Globus pallidus (tissue), 1 donor: ENCODE measurements around the gene HECTD1.
"Not testable (repeated sequence)": the region's sequence is repeated elsewhere in the genome, so short reads cannot be mapped to it uniquely, and the experiment has no call there.

Source experiments
- DNase-seq: peaks from one replicate; pipeline ENCODE4 v3.0.0-alpha.2; 2015; ENCODE audit warnings: low spot score

The HECTD1 gene

DNA sequence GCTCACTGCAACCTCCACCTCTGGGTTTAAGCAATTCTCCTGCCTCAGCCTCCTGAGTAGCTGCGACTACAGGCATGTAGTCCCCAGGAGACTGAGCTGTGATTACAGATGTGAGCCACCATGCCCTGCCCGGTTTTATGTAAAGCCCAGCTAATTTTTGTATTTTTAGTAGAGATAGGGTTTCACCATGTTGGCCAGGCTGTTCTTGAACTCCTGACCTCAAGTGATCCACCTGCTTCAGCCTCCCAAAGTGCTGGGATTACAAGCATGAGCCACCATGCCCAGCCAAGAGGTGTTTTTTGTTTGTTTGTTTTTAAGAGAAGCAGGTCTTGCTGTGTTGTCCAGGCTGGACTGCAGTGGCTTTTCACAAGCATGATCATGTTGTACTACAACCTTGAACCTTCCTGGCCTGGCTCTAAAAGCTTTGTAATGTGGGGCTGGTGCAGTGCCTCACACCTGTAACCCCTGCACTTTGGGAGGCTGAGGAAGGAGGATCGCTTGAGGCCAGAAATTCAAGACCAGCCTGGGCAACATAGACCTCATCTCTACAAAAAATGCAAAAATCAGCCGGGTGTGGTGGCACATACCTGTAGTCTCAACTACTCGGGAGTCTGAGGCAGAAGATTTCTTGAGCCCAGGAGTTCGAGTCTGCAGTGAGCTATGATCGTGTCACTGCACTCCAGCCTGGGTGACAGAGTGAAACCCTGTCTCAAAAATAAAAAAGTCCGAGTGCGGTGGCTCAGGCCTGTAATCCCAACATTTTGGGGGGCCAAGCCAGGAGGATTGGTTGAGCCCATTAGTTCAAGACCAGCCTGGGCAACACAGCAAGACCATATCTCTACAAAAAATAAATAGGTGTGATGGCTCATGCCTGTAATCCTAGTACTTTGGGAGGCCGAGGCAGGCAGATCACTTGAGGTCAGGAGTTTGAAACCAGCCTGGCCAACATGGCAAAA, 113.4 kb downstream of the HECTD1 start:
- not testable (repeated sequence) for DNase-seq

DNA sequence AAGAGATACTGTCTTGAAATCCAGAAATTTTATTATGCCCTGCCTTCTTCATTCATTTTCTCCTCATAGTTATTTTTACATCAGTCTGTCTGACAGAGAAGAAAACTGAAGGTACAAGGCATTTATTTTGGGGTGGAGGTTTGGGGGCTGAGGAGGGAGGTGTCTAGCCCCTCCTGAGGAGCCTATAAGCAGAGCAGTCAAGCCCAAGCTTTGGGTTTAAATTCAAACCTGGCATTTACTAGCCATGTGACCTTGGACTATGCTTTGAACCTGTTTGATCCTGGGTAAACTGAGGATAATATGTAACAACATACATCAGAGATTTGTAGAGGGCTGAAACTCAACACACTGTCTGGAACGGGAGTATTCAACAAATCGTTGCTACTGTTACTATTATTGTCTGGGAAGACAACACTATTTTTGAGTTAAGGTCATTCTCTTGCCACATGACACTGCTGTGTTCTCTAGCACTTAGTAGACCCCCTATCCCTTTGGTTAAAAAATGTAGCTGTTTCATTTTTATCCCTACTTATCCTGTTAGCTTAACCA, 115.4 kb downstream of the HECTD1 start:
- no peak for DNase-seq

DNA sequence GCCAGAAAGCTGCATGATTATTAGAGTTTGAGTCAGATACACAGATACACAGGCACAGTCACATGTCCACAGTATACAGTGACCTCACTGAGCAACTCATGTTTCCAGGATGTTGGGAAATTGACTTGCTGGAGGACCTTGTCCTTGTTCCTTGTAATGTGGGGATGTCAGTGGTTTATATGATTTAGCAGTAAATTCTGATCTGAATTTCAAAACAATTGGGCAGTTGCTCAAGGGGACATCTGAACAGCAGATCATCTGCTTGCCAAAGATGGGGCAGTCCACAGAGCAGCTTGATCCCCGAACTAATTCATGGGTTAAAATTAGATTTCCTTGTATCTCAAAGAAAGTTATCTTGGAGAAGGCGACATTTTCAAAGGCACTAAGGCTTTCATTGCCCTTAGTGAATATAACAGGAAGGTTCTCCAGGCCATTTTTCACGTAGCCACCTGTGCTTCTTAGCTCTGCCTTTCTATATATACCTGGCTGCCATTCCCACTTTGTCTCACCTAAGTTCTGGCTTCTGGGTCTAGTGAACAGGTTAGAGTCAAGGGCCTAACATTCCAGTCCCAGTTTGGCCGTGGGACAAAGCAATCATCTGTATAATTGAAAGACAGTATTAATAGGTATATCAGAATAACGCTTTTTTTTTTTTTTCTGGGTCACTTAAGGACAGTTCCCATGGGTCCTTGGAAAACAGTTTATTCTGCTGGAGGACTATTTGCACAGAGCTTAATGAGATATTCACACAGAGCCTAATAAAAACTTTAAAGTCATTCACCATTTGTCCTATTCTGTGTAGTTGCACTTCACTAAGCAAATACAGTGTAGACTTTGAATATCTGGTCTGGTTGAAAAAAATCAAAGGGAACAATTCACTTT, 116.5 kb downstream of the HECTD1 start:
- no peak for DNase-seq

DNA sequence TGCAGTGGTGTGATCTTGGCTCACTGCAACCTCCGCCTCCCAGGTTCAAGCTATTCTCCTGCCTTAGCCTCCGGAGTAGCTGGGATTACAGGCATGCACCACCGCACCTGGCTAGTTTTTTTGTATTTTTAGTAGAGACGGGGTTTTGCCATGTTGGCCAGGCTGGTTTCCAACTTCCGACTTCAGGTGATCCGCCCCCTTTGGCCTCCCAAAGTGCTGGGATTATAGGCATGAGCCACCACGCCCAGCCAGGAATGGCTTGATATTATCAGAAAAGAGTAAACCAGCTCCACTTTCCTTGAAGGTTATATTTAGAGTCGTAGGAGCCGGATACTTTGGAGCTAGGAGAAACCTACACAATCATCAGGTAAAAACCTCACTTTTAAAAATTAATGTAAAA, 121.1 kb downstream of the HECTD1 start:
- not testable (repeated sequence) for DNase-seq

DNA sequence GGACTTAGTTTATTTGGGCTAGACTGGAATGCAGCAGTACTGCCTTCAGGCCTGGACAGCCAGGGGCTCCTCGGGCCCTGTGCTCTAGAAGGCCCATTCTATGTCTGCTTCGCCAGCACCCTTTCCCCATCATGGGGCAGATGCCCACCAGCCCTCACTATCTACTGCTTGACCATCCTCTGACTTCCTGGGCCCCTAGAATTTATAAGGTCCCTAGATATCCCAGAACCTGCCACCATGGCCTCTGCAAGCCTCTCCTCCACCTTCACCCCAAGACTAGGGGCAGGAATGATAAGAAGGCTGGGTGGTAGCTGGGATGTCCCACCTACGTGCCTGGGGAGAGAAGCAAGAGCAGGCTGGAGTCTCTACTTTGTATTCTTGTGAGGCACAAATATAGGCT, 122.6 kb downstream of the HECTD1 start:
- no peak for DNase-seq

DNA sequence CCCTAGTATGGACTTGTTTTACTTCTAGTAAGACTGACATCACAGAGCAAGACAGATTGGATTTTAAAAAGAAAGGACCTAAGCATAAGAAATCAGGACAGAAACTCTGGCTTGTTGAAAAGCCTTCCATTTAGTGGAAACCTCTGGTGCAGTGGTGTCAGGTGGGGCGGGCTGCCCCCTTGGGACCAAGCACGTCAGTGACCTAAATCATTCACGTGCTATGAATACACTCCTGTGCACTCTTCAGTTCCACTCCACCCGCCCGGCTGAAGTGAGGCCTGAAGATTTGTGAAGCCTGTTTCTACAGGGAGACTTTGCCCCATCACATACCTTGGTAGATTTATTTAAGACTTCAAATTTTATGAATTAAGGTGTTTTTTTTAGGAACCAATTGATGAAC, 123.2 kb downstream of the HECTD1 start:
- DNase-seq = no peak

DNA sequence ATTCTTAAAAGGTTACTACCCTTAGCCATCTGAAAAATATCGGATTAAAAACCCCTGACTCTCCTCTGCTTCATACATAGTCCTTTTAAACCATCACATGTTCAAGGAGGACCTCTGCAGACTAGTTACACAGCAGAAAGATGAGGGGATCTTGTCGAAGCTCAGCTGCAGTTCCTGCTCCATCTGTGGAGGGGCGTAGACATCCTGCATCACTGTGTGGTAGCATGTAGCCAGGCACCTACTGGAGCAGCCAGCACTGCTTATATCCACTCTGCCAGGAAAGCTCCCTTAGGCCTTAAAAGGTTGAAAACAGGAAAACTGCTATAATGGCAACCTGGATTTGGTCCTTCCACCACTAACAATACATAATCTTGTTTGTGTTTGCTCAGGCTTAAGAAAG, 123.8 kb downstream of the HECTD1 start:
- DNase-seq = no peak

DNA sequence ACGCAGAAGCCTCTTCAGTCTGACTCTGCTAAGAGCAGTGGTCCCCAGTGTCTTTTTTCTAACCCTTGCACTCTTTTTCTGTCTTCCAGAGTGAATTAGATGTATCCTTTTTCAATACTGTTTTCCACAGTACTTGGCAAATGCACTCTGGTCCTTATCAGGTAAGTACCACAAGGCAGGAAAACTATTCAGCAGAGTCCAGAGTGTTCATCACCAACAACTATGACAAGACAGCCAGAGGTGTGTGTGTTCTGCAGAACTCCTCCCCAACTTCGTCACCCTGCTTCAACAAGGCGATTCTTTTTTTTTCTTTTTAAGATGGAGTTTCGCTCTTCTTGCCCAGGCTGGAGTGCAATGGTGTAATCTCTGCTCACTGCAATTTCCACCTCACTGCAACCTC, 127.1 kb downstream of the HECTD1 start:
- no peak for DNase-seq

DNA sequence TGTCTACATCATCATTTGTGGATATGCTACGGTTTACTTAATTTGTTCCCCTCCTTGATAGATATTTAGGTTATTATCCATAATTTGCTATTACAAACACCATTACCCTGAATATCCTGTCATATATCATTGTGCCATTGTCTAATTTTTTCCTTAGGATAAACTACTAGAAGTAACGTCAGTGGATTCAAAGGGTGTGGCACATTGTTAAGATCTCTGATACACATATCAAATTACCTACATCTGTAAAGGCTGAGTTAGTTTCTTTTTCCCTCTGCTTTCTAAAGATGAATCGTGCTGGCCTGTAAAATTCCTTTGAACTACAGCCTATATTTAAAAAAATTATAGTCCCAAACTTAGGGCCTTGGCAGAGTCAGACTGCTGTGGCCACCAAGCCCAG, 127.5 kb downstream of the HECTD1 start:
- no peak for DNase-seq

DNA sequence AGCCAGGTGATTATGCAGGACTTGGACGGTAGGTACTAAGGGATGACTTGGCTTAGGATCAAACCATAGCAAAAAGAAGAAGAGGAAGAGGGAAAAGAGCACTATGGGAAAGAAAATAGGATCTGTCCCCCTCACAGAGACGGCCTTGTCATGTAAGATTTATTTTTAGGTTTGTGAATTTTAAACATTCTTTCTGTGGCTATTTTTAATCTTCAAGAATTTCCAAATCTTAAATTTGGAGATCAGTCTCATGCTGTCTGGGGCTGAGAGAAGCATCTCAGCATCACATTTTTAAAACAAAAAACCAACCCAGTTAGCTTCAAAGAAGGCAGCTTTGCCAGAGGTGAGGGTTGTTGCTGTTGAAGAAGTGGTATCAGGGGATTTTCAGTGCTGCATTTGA, 128.8 kb downstream of the HECTD1 start:
- DNase-seq = no peak

DNA sequence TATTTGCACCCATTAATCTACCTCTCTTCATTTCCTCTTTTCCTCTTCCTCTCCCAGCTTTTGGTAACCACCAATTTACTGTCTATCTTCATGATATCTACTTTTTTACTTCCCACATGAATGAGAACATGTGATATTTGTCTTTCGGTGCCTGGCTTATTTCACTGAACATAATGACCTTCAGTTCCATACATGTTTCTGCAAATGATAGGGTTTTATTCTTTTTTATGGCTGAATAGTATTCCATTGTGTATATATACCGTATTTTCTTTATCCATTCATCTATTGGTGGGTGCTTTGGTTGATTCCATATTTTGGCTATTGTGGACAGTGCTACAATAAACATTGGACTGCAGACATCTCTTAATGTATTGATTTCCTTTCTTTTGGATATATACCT, 132.4 kb downstream of the HECTD1 start:
- no peak for DNase-seq

DNA sequence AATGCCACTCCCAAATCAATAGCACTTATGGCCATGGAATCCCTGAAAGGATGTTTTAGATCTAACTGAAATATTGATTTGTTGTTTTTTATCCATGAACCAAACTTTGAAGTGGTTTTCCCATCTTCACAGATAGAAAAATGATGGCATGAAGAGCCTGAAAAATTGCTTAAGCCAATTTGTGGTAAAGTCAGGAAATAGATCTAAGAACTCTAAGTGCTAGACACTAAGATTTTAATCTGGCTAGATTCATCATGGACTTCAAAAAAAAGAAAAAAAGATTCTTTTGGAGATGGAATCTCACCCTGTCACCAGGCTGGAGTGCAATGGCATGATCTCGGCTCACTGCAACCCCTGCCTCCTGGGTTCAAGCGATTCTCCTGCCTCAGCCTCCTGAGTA, 136.4 kb downstream of the HECTD1 start:
- no peak for DNase-seq

DNA sequence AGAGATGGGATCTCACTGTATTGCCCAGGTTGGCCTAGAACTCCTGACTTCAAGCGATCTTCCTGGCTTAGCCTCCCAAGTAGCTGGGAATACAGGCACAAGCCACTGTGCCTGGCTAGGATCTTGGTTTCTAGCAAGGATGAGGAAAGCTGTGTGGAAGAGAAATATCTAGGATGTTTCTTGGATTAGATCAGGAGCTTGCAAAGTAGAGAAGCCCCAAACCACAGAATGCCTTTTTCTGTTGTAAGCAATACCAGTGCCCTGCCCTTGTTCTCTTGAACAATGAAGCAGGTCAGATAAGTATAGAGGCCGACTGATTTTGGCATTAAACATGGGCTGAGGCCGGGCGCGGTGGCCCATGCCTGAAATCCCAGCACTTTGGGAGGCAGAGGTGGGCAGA, 137.2 kb downstream of the HECTD1 start:
- no peak for DNase-seq

DNA sequence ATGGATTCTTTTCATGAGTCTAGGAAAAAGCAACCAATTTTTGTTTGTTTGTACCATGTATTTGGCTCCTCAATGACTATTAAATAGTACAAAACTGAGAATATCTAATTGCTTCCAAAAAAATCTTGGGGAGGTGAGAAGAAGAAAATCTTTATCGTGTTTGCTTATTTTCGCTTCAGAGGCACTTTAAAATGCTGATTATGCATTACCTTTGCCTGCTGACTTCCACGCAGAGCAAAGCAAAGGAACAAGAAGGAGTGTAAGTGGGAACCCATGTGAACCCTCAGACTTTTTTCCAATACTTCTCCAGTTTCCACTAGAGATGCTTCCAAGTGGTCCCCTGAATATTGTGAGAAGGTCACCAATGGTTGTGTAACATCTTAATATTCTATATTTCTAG, 138.2 kb downstream of the HECTD1 start:
- no peak for DNase-seq

DNA sequence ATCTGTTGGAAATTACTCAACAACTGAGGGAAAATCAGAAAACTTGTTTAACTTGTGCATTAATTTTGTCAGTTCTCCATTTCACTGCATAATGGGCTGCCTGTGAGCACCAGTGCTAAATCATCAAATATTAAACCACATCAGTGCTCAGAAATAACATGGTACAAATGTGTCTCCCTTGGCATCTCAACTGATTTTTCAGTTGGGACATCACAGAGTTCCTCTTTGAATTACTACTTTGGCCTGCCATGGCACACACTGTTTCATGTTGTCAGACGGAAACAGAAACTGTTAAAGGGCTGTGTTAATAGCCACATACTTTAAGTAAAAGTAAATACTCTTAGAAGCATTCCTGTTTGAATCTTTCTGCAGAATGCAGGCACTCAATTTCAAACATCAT, 139.4 kb downstream of the HECTD1 start:
- DNase-seq = no peak

DNA sequence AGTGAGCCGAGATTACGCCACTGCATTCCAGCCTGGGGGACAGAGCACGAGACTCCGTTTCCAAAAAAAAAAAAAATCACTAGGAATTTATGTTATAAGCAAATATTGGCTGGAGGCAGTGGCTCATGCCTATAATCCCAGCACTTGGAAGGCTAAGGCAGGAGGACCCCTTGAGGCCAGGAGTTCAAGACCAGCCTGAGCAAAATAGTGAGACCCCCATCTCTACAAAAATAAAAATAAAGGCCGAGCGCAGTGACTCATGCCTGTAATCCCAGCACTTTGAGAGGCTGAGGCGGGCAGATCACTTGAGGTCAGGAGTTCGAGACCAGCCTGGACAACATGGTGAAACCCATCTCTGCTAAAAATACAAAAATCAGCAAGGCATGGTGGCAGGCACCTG, 144.7 kb downstream of the HECTD1 start:
- DNase-seq = not testable (repeated sequence)

DNA sequence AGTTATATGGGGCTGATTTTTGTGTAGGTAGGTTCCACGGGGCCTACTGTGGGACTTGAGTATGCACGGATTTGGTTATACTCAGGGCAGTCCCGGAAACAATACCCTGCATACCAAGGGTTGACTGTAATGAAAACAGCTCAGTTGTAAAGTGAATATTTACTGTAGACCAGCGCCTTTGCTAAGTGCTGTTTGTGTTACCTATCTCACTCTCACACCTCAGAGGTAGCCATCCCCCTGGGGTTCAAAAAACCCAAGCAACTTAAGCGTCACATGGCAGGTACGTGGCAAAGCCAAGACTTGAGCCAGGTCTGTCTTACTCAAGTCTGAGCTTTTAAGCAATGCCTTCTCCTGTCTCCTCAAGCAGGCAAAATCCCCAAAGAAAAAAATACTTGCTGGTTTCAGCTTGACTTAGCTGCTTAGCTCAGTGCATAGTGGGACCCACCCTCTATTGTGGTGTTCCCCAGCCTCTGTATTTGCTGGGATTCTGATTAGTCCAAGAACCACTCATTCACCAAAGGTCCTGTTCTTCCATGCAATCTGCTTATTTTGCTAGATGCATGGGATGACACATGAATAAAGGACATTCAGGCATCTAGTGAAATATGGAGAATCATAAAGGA, 147.2 kb downstream of the HECTD1 start:
- no peak for DNase-seq

DNA sequence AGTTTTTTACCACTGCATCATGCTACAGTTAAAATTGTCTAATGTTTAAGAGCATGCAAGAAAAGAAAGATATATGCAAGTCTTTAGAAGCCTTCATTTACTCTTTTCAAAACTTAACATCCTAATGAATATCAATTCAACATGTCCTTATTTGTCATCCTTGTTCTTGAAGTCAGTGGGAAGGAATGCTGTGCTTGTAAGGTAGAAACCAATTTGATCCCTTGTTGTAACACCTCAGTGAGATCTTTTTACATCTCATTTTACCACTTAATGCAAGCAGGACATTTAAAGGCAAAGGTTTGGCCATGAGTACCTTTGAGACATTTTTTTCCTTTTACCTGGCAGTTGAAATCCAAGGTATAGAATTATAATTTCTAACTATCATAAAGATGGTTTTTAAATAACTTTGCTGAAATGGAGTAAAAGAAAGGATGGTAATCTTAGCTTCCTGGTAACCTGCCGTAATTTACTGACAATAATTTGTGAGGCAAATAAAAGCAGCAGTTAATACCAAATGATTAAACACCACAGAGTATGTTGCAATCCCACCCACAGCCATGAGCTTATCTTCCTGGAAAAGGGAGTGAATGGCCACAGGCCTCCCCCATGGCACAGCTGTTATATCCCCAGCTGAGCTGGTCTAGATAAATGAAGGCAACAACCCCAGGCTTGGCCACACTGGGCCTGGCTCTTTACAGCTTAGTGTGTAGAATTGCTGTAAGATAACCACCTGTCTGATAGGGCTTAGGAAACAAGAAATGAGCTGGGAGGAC, 148.3 kb downstream of the HECTD1 start:
- no peak for DNase-seq

DNA sequence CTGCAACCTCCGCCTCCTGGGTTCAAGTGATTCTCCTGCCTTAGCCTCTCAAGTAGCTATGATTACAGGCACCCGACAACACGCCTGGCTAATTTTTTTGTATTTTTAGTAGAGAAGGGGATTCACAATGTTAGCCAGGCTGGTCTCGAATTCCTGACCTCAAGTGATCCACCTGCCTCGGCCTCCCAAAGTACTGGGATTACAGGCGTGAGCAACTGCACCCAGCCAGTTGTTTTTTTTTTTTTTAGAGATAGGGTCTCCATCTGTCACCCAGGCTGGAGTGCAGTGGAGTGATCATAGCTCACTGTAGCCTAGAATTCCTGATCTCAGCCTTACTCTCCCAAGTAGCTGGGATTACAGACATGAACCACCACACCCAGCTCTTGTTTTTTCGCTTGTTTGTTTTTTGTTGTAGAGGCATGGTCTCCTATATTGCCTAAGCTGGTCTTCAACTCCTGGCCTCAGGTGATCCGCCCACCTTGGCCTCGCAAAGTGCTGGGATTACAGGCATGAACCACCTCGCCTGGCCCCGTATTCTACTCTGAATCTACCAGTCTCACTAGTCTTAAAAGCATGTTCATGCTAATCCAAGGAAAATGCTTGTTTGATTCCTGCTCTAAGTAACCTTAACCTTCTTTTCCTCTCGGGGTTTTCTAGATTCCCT, 149.8 kb downstream of the HECTD1 start:
- DNase-seq = no peak

DNA sequence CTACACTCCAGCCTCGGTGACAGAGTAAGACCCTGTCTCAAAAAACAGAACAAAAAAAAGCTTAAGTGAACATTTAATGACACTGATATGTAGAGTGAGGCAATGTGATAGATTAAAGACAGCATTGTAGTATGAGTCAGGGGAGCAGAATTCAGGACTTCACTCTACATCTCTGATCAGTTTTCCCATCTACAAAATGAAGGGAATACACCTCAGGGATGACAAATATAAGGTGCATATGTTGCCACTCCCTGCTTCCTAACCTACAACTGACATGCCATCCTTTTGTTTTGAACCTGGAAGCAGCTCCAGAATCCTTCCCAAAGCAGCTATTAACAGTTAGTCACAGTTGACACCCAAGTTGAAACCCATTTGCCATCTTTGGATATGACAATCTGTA, 150.6 kb downstream of the HECTD1 start:
- DNase-seq = no peak
